WTC11 (cell line): Measurements from ENCODE around the gene NTF3.

Experiments used
- ELF4 ChIP-seq: sonication (generic); formaldehyde crosslinking; IDR thresholded peaks from 2 replicates; pipeline ENCODE4 v1.8.1; 2022; ENCODE audit warnings: low read depth, mild to moderate bottlenecking, moderate library complexity, missing genetic modification reagents
- GABPB1 ChIP-seq: sonication (generic); formaldehyde crosslinking; IDR thresholded peaks from 2 replicates; pipeline ENCODE4 v1.8.1; 2023; ENCODE audit warnings: mild to moderate bottlenecking, missing genetic modification reagents
- NFYB ChIP-seq: sonication (generic); formaldehyde crosslinking; conservative IDR thresholded peaks from 2 replicates; pipeline ENCODE4 v1.8.0; 2022; ENCODE audit warnings: low read depth, missing genetic modification reagents
- NR2C2 ChIP-seq: sonication (generic); formaldehyde crosslinking; IDR thresholded peaks from 2 replicates; pipeline ENCODE4 v1.8.0; 2022; ENCODE audit warnings: mild to moderate bottlenecking, missing genetic modification reagents
- NR3C1 ChIP-seq: sonication (generic); formaldehyde crosslinking; conservative IDR thresholded peaks from 2 replicates; pipeline ENCODE4 v1.8.1; 2023; ENCODE audit warnings: low read depth, mild to moderate bottlenecking, missing genetic modification reagents
- PRRX2 ChIP-seq: fragments of 250-450 bp; sonication (Bioruptor Pico); IDR thresholded peaks from 2 replicates; pipeline ENCODE4 v1.8.0; 2021; ENCODE audit warnings: mild to moderate bottlenecking
- TF ChIP-seq, protein P1 (sequence below): sonication (generic); formaldehyde crosslinking; conservative IDR thresholded peaks from 2 replicates; pipeline ENCODE4 v1.8.1; 2023; ENCODE audit warnings: mild to moderate bottlenecking, low read depth, missing genetic modification reagents, moderate library complexity
- TF ChIP-seq, protein P2 (sequence below): fragments of 200-600 bp; IDR thresholded peaks from 2 replicates; pipeline ENCODE4 v1.8.0; 2022; ENCODE audit warnings: antibody characterized with exemption
- TF ChIP-seq, protein P3 (sequence below): sonication (generic); formaldehyde crosslinking; IDR thresholded peaks from 2 replicates; pipeline ENCODE4 v1.8.1; 2023; ENCODE audit warnings: mild to moderate bottlenecking, missing genetic modification reagents, moderate library complexity
- TF ChIP-seq, protein P4 (sequence below): sonication (generic); formaldehyde crosslinking; IDR thresholded peaks from 2 replicates; pipeline ENCODE4 v1.8.1; 2022; ENCODE audit warnings: mild to moderate bottlenecking, missing genetic modification reagents, moderate library complexity, borderline replicate concordance
- TF ChIP-seq, protein P5 (sequence below): sonication (generic); formaldehyde crosslinking; IDR thresholded peaks from 2 replicates; pipeline ENCODE4 v1.8.0; 2022; ENCODE audit warnings: mild to moderate bottlenecking, missing genetic modification reagents
- TF ChIP-seq, protein P6 (sequence below): sonication (generic); formaldehyde crosslinking; IDR thresholded peaks from 2 replicates; pipeline ENCODE4 v1.8.1; 2022; ENCODE audit warnings: low read depth, missing genetic modification reagents, borderline replicate concordance

DNA sequence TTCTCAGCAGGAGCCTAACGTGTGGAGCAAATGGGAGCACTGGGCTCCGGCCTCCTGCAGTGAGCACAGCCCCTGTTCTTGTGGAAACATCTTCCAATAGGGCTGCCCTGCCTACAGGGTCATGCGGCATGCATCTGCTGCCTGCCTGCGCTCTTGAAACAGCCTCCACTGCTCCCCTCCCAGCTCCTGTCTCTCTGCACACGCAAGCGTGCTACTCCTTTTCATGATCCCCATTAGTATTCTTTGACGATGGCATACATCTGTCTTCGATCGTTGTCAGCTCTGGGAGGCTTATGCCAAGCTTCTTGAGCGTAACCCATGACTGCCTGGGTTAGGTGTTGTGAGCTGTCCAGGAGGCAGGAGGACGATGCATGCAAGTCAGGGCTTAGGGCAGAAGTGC is 23.1 kb downstream of the NTF3 start:
- TF ChIP-seq, protein P1, sequence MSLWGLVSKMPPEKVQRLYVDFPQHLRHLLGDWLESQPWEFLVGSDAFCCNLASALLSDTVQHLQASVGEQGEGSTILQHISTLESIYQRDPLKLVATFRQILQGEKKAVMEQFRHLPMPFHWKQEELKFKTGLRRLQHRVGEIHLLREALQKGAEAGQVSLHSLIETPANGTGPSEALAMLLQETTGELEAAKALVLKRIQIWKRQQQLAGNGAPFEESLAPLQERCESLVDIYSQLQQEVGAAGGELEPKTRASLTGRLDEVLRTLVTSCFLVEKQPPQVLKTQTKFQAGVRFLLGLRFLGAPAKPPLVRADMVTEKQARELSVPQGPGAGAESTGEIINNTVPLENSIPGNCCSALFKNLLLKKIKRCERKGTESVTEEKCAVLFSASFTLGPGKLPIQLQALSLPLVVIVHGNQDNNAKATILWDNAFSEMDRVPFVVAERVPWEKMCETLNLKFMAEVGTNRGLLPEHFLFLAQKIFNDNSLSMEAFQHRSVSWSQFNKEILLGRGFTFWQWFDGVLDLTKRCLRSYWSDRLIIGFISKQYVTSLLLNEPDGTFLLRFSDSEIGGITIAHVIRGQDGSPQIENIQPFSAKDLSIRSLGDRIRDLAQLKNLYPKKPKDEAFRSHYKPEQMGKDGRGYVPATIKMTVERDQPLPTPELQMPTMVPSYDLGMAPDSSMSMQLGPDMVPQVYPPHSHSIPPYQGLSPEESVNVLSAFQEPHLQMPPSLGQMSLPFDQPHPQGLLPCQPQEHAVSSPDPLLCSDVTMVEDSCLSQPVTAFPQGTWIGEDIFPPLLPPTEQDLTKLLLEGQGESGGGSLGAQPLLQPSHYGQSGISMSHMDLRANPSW, result no peak
- TF ChIP-seq, protein P2, sequence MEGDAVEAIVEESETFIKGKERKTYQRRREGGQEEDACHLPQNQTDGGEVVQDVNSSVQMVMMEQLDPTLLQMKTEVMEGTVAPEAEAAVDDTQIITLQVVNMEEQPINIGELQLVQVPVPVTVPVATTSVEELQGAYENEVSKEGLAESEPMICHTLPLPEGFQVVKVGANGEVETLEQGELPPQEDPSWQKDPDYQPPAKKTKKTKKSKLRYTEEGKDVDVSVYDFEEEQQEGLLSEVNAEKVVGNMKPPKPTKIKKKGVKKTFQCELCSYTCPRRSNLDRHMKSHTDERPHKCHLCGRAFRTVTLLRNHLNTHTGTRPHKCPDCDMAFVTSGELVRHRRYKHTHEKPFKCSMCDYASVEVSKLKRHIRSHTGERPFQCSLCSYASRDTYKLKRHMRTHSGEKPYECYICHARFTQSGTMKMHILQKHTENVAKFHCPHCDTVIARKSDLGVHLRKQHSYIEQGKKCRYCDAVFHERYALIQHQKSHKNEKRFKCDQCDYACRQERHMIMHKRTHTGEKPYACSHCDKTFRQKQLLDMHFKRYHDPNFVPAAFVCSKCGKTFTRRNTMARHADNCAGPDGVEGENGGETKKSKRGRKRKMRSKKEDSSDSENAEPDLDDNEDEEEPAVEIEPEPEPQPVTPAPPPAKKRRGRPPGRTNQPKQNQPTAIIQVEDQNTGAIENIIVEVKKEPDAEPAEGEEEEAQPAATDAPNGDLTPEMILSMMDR, result no peak
- TF ChIP-seq, protein P3, sequence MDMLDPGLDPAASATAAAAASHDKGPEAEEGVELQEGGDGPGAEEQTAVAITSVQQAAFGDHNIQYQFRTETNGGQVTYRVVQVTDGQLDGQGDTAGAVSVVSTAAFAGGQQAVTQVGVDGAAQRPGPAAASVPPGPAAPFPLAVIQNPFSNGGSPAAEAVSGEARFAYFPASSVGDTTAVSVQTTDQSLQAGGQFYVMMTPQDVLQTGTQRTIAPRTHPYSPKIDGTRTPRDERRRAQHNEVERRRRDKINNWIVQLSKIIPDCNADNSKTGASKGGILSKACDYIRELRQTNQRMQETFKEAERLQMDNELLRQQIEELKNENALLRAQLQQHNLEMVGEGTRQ (CRISPR knock-in tag), result no peak
- TF ChIP-seq, protein P4, sequence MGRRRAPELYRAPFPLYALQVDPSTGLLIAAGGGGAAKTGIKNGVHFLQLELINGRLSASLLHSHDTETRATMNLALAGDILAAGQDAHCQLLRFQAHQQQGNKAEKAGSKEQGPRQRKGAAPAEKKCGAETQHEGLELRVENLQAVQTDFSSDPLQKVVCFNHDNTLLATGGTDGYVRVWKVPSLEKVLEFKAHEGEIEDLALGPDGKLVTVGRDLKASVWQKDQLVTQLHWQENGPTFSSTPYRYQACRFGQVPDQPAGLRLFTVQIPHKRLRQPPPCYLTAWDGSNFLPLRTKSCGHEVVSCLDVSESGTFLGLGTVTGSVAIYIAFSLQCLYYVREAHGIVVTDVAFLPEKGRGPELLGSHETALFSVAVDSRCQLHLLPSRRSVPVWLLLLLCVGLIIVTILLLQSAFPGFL, result no peak
- no peak for TF ChIP-seq ELF4 (CRISPR knock-in tag)
- TF ChIP-seq PRRX2 (CRISPR knock-in tag), result no peak
- TF ChIP-seq, protein P5, sequence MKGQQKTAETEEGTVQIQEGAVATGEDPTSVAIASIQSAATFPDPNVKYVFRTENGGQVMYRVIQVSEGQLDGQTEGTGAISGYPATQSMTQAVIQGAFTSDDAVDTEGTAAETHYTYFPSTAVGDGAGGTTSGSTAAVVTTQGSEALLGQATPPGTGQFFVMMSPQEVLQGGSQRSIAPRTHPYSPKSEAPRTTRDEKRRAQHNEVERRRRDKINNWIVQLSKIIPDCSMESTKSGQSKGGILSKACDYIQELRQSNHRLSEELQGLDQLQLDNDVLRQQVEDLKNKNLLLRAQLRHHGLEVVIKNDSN (CRISPR knock-in tag), result no peak
- no peak for TF ChIP-seq NR2C2
- TF ChIP-seq NR3C1 (CRISPR knock-in tag), result no peak
- TF ChIP-seq, protein P6, sequence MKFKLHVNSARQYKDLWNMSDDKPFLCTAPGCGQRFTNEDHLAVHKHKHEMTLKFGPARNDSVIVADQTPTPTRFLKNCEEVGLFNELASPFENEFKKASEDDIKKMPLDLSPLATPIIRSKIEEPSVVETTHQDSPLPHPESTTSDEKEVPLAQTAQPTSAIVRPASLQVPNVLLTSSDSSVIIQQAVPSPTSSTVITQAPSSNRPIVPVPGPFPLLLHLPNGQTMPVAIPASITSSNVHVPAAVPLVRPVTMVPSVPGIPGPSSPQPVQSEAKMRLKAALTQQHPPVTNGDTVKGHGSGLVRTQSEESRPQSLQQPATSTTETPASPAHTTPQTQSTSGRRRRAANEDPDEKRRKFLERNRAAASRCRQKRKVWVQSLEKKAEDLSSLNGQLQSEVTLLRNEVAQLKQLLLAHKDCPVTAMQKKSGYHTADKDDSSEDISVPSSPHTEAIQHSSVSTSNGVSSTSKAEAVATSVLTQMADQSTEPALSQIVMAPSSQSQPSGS (CRISPR knock-in tag), result no peak
- no peak for TF ChIP-seq GABPB1 (CRISPR knock-in tag)
- TF ChIP-seq NFYB, result no peak
